ENCODE results near the gene ANKFN1.

Gene ANKFN1

DNA sequence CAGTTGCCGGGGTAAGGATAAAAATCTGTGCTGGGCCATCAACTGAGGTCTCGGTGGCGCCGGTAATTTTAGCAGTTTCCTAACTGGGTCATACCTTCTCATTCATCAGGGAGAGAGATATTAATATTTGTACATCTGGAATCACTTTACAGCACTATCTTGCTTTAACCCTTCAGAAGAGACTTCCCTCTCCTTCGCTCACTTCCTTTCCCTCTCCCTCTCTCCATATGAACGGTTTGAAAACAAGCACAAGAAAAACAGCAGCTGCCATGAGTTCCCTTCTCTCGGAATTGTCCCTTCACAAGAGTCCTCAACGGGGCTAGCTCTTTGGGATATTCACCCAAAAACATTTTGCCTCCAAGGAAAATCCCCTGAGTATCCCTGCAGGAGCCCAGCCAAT lies 295.9 kb downstream of the ANKFN1 start:
- no peak for DNase-seq

DNA sequence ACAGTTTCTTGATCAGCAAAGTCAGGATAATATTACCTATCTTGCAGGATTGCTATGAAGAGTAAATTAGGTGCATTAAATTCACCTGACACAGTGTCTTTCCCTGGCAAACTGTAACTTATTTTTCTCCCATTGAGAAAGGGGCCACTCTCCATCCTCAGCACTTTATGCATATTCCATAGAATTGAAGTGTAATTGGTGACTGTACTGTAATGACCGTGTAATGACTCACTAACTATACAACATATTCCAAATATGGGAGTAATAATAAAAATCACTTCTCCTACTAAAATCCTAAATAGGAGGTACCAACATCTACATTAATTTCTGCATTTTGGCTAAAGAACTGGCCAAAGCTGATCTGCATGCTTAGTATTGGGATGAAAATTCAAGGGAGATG lies 298.4 kb downstream of the ANKFN1 start:
- DNase-seq, result no peak

DNA sequence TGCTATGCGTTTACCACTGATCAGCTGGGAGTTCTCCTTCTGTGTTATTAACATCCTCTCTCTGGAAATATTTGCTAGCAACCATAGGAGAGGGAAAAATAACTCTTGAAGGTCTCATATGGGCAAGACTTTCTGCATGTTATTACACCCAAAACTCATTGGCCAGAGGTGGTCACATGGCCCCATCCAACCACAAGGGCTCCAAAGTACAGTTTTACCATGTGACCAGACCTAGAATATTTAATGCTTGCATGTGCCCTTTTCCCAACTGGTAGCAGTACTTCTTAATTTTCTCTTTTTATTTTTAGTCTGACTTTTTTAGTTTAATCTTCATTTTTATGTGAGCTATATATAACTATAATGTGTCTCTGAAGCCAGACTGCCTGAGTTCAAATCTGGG lies 299.2 kb downstream of the ANKFN1 start:
- DNase-seq, result no peak

DNA sequence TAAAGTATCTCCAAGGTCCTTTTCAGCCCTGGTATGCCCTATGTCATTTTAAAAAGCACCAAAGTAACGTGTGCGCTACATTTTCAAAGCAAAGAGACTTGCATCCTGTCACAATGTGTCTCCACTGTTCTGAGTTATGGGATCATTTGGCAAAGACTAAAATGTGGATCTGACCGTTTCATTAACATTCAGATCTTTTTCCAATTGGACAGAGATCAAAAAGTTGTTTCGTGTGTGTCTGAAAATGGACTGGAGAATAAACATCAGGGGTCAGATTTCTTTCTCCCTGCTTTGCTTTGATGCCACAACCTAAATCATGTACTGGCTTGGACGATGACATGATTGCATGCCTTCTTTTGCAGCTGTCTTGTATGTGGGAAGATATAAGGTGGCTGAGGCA lies 304.2 kb downstream of the ANKFN1 start:
- DNase-seq, result no peak

DNA sequence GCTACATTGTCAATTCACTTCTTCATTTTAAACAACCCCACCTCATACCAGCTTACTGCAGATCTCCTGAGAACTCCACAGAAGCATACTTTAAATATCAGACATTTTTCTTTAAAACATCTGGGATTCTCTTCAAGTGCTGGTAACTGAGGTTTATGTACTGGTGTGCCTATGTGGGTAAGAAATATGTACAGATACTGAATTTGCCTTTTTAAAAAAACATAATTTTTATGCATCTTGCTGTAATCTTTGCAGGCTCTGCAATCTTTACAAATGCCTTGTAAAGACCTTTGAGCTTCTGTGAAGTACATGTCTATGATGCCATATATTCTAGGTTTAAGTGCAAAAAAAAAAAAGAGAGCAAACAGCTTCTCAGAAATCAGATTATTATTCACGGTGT lies 312.6 kb downstream of the ANKFN1 start:
- no peak for DNase-seq

DNA sequence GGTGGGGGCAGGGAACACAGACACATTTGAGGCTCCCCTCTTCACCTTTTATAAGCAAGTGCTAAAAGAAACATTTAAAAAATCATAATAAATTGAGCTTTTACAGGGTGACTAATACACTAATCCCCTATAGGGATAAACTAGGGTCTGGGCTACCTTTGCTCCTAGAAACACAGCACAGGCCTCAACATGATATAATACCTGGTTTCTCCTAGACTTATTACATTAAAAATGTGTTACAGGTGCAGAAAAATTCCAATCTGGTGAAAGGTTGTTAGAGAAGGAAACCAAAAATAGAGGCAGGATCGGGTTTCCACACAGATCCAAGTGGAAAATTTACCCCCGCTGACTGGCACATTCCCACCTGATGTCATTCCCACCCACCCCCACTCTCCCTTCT lies 315.6 kb downstream of the ANKFN1 start:
- DNase-seq, result no peak

DNA sequence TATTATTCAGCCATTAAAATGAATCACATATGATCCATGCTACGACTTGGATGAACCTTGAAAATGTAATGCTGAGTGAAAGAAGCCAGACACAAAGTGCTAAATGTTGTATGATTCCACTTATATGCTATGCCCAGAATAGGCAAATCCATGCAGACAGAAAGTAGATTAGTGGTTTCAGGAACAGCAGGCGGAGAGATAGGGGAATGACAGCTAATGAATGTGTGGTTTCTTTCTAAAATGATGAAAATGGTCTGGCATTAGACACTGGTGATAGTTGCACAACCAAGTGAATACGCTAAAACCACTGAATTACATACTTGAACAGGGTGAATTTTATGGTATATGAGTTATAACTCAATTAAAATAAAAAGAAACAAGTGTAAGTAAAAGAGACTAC lies 318.4 kb downstream of the ANKFN1 start:
- no peak for DNase-seq

DNA sequence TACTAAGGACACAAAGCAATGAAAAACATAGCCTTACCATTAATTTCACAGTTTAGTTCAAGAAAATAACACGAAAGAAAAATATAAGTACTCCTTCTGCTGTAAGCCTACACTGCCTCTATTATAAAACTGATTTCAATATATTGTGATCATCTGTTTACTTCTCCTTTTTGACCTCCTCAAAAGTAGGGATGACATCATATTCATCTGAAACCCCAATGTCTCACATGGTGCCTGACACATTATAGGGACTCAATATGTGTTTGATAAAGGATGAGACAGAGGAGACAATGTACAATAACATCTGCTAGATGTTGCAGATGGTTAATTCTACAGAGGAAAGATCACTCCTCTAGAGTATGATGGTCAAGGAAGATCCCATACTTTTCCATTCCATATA lies 321.8 kb downstream of the ANKFN1 start:
- DNase-seq, result no peak

DNA sequence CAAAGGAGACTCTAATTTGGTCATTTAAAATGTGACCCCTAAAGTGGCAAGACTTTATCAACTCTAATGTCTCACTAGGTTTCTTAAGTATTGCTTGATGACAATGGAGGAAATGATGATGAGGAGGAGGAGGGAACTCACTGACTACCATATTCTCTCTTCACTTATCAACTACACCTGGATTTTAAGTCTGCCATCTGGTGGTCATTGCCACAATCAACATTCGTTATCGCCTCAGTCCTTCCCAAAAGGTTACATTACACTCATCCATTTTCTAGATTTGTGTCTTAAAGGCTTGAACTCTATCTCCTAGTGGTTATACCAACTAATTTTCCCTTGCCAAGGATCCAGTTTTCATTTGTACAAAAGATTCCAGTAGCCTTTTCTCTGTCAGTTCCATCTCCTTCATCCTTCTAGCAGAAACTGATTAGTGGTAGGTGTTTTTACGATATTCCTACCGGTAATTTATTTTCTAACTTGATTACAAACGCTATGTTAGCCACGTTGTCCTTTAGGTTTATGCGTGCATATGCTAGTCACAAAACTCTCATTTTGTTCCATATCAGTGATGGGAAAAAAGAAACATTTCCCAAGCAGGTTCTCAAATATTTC lies 325.7 kb downstream of the ANKFN1 start:
- no peak for DNase-seq

DNA sequence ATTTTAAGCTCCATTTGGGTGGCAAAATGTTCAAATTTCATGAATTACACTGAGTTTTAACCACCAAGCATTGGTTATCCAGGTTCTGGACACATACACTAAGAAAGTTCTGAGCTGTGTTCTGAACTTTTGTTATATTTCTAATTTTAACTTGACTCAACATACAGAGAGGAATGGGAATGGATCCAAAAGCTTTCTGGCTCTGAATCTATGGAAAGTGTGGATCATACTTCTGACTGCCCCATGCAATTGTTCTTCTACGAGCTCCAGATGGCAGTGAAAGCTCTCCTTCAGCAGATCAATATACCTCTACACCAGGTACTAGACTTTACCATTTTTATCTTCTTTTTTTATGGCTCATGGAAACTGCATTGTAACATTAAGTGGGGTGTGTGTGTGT lies 327.2 kb downstream of the ANKFN1 start:
- peak; percentile 30 for DNase-seq

DNA sequence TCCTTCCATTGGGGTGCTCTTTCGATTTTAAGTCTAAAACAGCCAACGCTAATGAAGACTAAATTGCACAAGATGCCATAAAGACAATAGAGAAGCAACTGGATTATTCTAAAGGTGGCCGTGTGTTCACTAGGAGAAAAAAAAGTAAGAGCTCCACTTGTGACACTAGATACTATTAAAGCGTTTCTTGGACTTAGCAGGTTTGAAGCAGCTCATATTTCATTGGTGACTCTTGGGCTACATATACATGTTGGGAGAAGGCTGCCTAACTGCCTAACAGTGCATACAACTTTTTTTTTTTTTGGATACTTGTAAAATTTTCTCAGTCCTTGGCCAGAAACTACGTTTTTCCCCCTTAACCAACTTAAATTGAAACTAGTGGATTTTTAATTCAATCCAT lies 328.4 kb downstream of the ANKFN1 start:
- no peak for DNase-seq

DNA sequence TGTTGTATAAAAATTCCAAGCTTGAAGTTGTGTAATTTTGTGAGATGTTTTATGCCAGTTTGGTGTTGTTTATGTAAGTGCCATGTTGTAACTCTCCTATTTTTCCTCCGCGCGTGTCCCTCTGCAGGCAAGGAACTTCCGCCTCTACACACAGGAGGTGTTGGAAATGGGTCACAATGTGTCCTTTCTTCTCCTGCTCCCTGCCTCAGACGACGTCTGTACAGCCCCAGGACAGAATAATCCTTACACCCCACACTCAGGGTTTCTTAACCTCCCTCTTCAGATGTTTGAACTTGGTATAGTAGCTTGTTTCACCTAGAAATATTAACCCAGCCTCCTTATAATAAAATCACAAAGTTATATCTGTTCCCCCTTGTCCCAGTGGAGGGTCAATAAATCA lies 329.0 kb downstream of the ANKFN1 start:
- DNase-seq, result no peak

DNA sequence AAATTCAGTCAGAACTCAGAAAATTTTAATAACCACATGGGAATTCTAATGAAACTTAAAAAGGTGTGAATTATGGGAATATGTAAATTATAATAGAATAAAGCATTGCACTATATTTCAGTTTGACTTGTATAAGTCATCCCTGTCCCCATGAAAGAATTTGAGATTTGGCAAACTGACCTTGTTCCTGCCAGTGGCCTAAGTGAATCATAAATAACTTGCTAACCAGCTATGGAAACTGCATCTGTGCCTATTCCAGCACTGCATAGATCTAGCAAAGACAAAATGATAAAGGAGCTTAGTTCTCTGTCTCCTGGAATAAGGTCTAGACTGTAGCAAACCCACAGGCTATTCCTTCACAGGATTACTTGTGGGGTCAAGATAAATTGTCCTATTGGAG lies 333.5 kb downstream of the ANKFN1 start:
- no peak for DNase-seq

DNA sequence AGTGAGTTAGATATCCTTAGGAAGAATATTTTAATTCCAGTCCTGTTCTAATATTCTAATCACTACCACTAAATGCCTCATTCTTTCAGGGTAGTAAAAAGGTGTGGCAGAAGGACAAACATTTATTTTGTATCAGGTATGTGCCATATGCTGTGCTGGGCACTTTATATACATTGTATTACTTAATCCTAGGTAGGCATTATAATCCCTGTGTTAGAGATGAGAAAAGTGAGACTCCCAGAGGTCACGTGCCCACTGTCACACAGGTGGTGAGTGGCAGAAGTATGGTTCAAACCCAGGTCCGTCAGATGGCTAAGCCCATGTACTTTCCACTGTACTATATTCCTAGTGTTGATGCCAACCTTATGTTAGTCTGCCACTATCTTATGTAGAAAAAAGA lies 335.5 kb downstream of the ANKFN1 start:
- no peak for DNase-seq

DNA sequence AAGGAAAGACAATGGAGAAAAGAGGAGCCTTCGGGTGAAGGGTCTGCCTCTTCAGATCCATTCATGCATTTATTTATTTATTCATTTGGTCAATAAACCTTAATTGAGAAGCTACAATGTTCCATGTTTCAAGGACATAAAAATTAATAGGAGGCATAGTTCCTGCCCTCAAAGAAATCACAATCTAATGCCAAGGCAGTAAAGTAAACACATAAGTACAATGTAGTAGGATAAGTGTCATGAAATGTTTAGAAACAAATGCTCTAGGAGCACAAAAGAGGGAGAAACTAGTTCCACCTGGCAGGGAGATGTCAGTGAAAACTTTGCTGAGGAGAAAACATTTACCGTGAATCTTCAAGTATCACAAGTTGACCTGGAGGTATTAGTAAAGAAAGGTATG lies 336.7 kb downstream of the ANKFN1 start:
- DNase-seq, result no peak

DNA sequence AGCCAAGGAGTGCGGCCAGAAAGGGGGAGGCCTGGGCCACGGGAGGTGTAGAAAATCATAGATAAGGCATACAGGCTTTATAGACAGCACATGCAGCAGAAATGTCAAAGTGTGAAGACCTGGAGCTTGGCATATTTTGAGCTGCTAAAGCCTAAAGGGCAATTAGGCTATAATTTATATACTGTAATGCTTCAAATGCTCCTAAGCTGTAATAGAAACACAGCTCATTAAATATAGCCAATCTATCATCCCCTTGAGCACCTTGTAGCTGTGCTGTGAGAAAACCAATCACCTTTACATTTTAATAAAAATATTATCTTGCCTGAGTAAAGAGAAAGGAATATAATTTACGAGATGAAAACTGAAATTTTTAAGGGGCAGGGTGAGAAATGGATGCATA lies 342.3 kb downstream of the ANKFN1 start:
- no peak for DNase-seq

DNA sequence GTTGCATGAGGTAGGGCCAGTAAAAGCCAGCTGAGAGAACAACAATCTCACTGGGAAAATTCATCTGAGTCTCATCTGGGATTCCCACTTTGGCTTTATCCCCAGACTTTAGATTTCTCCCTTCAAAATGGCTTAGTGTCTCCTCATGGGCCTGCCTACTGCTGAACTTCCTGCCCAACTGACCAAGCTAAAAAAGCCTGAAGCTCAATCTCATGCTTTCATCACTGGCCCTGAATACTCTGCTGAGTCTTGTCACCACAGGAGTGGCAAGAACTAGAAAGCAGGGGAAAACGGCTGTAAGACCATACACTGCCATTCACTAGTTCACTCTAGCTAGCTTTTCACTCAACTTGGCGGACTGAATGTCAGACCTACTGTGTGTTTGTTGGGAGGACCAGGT lies 343.9 kb downstream of the ANKFN1 start:
- no peak for DNase-seq

DNA sequence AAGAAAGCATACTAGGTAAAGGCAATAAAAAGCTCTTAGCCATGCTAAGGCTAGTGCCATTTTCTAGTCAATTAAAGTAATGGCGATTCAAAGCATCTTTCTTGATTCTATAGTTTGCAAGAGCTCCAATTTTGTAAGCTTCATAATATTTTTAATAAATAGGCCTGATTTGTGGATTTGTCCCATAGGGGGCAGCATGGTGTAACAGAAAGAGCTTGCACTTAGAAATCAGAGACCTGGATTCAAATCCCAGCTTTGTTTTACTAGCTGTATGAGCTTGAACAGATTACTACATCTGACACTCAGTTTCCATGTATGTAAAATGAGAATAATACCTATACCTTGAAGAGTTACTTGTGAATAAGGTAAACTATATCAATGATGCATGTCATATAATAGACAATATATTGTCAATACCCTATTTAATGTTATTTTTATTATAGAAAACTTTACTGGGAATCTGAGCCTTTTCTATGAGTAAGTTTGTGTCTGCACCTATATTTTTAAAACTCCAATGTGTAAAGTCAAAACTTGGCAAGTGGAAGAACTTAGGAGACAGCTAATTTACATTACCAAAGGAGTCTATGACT lies 346.6 kb downstream of the ANKFN1 start:
- DNase-seq, result no peak

DNA sequence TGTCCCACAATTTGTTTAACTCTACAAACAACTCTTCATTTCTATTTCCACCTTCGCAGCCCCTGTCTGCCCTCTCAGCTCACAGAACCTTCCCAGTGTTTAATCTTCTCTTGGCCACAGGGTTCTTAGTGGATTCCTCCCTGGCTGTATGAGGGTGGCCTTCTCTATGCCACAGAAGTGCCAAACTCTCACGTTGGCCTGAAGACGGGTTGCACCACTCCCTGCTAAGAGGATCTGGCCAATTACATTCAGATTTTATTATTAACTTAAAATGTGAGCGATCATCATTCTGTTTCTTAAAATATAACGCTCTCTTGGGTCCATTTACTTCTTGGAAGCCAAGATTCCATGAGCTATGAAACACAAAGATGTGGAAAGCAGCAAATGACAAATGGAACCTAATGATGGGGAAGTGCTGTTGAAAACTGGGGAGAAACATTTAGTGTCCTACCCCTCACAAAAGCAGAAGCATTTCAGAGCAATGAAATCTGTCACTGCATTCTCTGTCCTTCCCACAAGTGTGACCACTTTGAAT lies 348.9 kb downstream of the ANKFN1 start:
- no peak for DNase-seq

DNA sequence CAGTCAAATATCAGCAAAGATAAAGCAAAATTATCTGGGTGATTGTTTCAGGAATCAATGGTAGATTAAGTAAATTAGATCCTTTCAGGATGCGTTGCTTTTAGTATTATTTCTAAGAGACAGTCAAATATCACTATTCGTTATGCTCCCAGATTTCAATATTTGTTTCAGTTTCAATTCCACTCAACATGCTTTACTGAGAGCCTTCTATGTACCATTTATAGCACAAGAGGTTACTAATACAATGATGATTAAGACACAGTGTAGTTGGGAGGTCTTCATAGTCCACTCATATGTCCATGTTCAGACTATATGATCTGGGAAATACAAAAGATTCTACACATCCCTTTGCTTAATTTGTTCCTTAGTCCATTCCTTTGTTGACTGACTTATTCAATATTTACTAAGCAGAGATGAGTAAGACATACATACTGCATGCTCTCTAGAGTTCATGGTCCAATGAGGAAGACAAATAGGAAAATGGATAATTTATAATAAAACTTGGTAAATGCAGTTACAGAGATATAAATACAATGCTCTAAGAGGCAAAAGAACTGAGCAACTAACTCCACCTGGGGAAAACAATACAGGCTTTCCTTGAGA lies 352.0 kb downstream of the ANKFN1 start:
- no peak for DNase-seq

DNA sequence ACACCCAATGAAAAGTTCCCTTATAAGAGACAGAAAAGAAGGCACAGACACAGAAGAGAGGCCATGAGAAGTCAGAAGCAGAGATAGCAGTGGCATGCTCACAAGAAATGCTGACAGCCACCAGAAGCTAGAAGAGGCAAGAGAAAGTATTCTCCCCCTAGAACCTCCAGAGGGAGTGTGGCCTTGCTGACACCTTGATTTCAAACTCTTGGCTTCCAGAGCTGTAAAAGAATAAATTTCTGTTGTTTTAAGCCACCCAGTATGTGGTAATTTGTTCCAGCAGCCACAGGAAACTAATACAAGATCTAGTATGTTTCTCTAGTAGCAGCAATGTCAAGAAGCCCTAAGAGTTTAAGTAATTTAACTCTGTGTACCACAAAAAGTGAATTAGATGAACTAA lies 353.1 kb downstream of the ANKFN1 start:
- DNase-seq, result no peak

DNA sequence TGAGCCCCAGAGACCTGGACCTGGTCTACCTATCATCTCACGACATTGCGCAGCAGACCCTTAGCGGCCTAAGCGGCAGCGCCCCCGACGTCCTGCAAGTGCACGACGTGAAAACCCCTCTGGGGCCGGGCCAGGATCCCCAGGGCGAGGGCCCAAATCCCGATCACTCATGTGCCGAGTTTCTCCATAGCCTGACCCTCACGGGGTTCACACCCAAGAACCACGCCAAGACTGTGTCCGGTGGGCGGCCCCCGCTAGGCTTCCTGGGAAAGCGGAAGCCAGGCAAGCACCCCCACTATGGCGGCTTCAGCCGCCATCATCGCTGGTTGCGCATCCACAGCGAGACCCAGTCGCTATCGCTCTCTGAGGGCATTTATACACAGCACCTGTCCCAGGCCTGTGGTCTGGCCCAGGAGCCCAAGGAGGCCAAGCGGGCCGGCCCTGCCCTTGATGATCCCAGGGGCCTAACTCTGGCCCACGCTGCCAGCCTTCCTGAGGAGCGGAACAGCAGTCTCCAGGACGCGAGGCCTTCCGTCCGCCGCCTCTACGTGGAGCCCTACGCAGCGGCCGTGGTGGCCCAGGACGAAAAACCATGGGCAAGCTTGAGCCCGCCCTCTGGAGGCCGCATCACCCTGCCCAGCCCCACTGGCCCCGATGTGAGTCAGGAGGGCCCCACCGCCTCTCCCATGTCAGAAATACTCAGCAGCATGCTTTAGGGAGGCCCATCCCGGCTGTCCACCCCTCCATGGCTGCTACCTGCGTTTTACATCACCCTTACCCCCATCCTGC lies 357.5 kb downstream of the ANKFN1 start:
- DNase-seq, result no peak

DNA sequence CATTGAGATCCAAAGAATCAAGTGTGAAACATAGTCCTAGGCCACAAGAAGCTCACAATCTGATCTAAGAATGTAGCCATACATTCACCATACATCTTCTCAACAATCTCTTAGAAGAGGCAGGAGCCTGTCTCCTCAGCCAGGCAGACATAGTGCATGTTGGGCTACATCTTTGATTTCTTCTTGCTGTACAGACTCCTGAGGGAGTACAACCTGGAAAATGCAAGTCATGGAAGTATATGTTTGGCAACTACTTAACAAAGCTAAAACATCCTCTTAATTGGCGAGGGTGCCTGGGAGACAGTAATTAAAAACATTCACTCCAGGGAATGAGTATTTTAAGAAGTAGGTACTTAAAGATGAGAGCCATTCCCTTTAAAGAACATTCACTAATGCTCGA lies 361.0 kb downstream of the ANKFN1 start:
- DNase-seq, result no peak

DNA sequence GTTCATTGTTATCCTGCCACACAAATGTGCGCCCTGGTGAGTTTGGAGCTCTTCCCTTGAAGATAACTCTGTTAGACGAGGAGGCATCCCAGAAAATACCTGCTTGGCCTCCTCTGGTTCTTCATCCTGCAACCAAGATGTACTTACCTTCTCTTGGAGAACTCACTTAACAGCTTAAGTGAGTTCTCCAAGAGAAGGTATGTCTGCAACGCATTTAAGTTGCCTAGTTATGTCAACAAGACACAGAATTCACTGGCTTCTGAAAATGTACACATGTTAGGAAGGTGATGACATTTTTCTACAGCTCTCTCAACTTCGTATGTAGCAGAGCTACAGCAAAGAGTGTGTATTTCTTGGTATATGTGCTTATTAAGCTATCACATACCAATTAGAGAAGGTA lies 361.6 kb downstream of the ANKFN1 start:
- no peak for DNase-seq

All from femur (tissue), 1 donor.